HepG2 (cell line): ENCODE data around the gene ARMH4. TPM values are rescaled to one million over a fixed set of nuclear protein-coding genes. Genes with fewer than 3 reads are reported as not detected.

Experiments used
- ADNP ChIP-seq: sonication (generic); formaldehyde crosslinking; IDR thresholded peaks from 2 replicates; pipeline ENCODE4 v1.4.0; 2020; ENCODE audit warnings: missing genetic modification reagents
- ATF1 ChIP-seq: IDR thresholded peaks from 2 replicates; pipeline ENCODE4 v1.6.1; 2016; ENCODE audit warnings: mild to moderate bottlenecking, control low read depth
- CHCHD3 ChIP-seq: sonication (generic); formaldehyde crosslinking; IDR thresholded peaks from 2 replicates; pipeline ENCODE4 v1.8.0; 2022; ENCODE audit warnings: mild to moderate bottlenecking, missing genetic modification reagents, moderate library complexity
- FOSL1 ChIP-seq: sonication (generic); formaldehyde crosslinking; IDR thresholded peaks from 2 replicates; pipeline ENCODE4 v1.9.0; 2021; ENCODE audit warnings: missing genetic modification reagents, borderline replicate concordance
- FOXP1 ChIP-seq, 2 experiments: fragments of 450-650 bp in 1 of 2; IDR thresholded peaks; 2 replicates each; pipeline ENCODE4 v1.6.1; 2017 to 2018; ENCODE audit warnings: antibody characterized with exemption in 1 of 2
- GABPA ChIP-seq, 2 experiments: IDR thresholded peaks; 2 replicates each; pipeline ENCODE4 v1.6.1; 2011 to 2016; ENCODE audit warnings: low read depth in 2 of 2, low read length in 1 of 2, missing biosample characterization in 1 of 2, missing genetic modification characterization in 1 of 2
- GATAD2A ChIP-seq: IDR thresholded peaks from 2 replicates; pipeline ENCODE4 v1.6.1; 2016
- KLF16 ChIP-seq, 2 experiments: sonication (generic) in 1 of 2; formaldehyde crosslinking in 1 of 2; IDR thresholded peaks; 2 replicates each; pipeline versions ENCODE4 v1.6.1 to v1.8.0; 2016 to 2023; ENCODE audit warnings: missing genetic modification reagents in 2 of 2, missing compliant biosample characterization in 1 of 2
- NCOA5 ChIP-seq: sonication (generic); formaldehyde crosslinking; IDR thresholded peaks from 2 replicates; pipeline ENCODE4 v1.4.0; 2020; ENCODE audit warnings: missing genetic modification reagents
- NR2F2 ChIP-seq: IDR thresholded peaks from 2 replicates; pipeline ENCODE4 v1.6.1; 2012; ENCODE audit warnings: low read depth, inconsistent platforms, borderline replicate concordance
- SRSF9 ChIP-seq: fragments of 200-400 bp; formaldehyde crosslinking; IDR thresholded peaks from 2 replicates; pipeline ENCODE4 v1.6.1; 2018; ENCODE audit warnings: borderline replicate concordance, mild to moderate bottlenecking, low read depth, low read length; ENCODE audit not compliant: insufficient read depth, poor library complexity, severe bottlenecking
- ZBTB4 ChIP-seq: sonication (generic); formaldehyde crosslinking; IDR thresholded peaks from 2 replicates; pipeline ENCODE4 v1.4.0; 2020; ENCODE audit warnings: missing genetic modification reagents, mild to moderate bottlenecking, borderline replicate concordance
- ZMYM4 ChIP-seq: sonication (generic); formaldehyde crosslinking; IDR thresholded peaks from 2 replicates; pipeline ENCODE4 v1.8.1; 2023; ENCODE audit warnings: mild to moderate bottlenecking, missing genetic modification reagents
- ZNF430 ChIP-seq: sonication (generic); formaldehyde crosslinking; IDR thresholded peaks from 2 replicates; pipeline ENCODE4 v1.9.0; 2021; ENCODE audit warnings: mild to moderate bottlenecking, missing genetic modification reagents
- ZNF556 ChIP-seq: sonication (generic); formaldehyde crosslinking; IDR thresholded peaks from 2 replicates; pipeline ENCODE4 v1.4.0; 2020; ENCODE audit warnings: mild to moderate bottlenecking, missing genetic modification reagents, borderline replicate concordance
- polyA plus RNA-seq, 8 experiments: library from polyadenylated mRNA; depleted of rRNA in 3 of 8; stranded (reverse) in 7 of 8; unstranded in 1 of 8; fragments of >200 nt; fragmentation: Illumina TruSeq in 4 of 8; extraction: Trizol in 4 of 8; gene quantifications; 2 replicates each; pipeline versions ENCODE4 v1.2.1 to v1.2.3, GENCODE V29; 2011 to 2016; ENCODE audit warnings: low read depth in 4 of 8, missing spikeins in 1 of 8, mixed read lengths in 1 of 8; ENCODE audit not compliant: insufficient read depth in 1 of 8
- total RNA-seq, 5 experiments: library from RNA; depleted of rRNA; stranded (reverse); fragments of >200 nt; fragmentation: Illumina TruSeq; extraction: Trizol; gene quantifications; 2 replicates each; pipeline ENCODE4 v1.2.3, GENCODE V29; 2016; ENCODE audit warnings: low read depth in 1 of 5
- TF ChIP-seq, protein P1 (sequence below): sonication (generic); formaldehyde crosslinking; IDR thresholded peaks from 2 replicates; pipeline ENCODE4 v1.5.0; 2020; ENCODE audit warnings: missing genetic modification reagents, mild to moderate bottlenecking, borderline replicate concordance
- TF ChIP-seq, protein P2 (sequence below): IDR thresholded peaks from 2 replicates; pipeline ENCODE4 v1.6.1; 2016; ENCODE audit warnings: mild to moderate bottlenecking
- TF ChIP-seq, protein P3 (sequence below): sonication (generic); formaldehyde crosslinking; IDR thresholded peaks from 2 replicates; pipeline ENCODE4 v1.4.0; 2020; ENCODE audit warnings: missing genetic modification reagents, low read depth, mild to moderate bottlenecking, borderline replicate concordance
- TF ChIP-seq, protein P4 (sequence below): sonication (generic); formaldehyde crosslinking; IDR thresholded peaks from 2 replicates; pipeline ENCODE4 v1.4.0; 2020; ENCODE audit warnings: missing genetic modification reagents

The ARMH4 gene
- total and polyA plus RNA-seq, 2 of the 13 experiments (the other 11 are each of a cell fraction or from before 2014, with no cell fraction given): 0.02 to 0.18 TPM

DNA sequence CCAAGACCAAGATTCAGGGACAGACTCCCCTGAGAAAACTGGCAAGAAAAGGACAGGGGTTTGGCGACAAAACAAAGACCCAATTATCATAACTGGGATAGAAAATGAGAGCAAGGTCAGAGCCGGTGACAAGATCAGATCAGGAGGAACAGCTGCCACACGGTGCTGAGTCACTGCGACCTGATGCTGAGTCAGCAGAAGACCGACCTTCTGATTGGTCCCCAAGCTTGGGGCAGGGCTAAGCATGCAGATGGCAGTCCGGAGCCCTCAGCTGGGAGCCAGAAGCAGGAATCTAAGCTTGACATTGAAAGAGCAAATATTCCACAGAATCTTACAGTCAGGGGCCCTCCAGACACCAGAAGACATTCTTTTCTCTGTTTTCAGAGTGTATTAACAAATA lies 19.1 kb upstream of the ARMH4 start (continued):
- TF ChIP-seq NR2F2 (no peak), KLF16 (CRISPR knock-in tag; IDR thresholded peaks at IDR 0.05) (no peak), NCOA5 (no peak), ATF1 (CRISPR knock-in tag) (no peak), CHCHD3 (CRISPR knock-in tag) (no peak), ZNF556 (CRISPR knock-in tag) (no peak), SRSF9 (no peak), ADNP (CRISPR knock-in tag) (no peak), GABPA (IDR thresholded peaks at IDR 0.05; ENCODE audit: low read depth, low read length) (no peak), GABPA (CRISPR knock-in tag; IDR thresholded peaks at IDR 0.05; ENCODE audit: low read depth) (no peak), ZBTB4 (CRISPR knock-in tag) (no peak), ZNF430 (CRISPR knock-in tag) (no peak), GATAD2A (0 out of 2 replicates have a peak, but pooled peaks have one; percentile 38), FOXP1 (IDR thresholded peaks at IDR 0.05) (no peak), FOXP1 (CRISPR knock-in tag; IDR thresholded peaks at IDR 0.05) (no peak), ZMYM4 (CRISPR knock-in tag) (0 out of 2 replicates have a peak, but pooled peaks have one; percentile 47), FOSL1 (CRISPR knock-in tag) (no peak)
- TF ChIP-seq, protein P1, sequence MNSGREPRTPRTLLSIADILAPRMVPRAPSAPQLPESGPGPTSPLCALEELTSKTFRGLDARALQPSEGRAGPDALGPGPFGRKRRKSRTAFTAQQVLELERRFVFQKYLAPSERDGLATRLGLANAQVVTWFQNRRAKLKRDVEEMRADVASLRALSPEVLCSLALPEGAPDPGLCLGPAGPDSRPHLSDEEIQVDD (CRISPR knock-in tag): no peak
- TF ChIP-seq, protein P2, sequence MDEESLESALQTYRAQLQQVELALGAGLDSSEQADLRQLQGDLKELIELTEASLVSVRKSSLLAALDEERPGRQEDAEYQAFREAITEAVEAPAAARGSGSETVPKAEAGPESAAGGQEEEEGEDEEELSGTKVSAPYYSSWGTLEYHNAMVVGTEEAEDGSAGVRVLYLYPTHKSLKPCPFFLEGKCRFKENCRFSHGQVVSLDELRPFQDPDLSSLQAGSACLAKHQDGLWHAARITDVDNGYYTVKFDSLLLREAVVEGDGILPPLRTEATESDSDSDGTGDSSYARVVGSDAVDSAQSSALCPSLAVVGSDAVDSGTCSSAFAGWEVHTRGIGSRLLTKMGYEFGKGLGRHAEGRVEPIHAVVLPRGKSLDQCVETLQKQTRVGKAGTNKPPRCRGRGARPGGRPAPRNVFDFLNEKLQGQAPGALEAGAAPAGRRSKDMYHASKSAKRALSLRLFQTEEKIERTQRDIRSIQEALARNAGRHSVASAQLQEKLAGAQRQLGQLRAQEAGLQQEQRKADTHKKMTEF (CRISPR knock-in tag): no peak
- TF ChIP-seq, protein P3, sequence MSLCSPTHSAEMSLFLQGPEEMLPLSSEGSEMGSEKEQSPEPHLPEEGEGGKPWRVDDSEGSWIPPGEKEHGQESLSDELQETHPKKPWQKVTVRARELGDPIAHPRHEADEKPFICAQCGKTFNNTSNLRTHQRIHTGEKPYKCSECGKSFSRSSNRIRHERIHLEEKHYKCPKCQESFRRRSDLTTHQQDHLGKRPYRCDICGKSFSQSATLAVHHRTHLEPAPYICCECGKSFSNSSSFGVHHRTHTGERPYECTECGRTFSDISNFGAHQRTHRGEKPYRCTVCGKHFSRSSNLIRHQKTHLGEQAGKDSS: no peak
- TF ChIP-seq, protein P4, sequence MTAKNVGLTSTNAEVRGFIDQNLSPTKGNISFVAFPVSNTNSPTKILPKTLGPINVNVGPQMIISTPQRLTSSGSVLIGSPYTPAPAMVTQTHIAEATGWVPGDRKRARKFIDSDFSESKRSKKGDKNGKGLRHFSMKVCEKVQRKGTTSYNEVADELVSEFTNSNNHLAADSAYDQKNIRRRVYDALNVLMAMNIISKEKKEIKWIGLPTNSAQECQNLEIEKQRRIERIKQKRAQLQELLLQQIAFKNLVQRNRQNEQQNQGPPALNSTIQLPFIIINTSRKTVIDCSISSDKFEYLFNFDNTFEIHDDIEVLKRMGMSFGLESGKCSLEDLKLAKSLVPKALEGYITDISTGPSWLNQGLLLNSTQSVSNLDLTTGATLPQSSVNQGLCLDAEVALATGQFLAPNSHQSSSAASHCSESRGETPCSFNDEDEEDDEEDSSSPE (CRISPR knock-in tag): no peak
- TF ChIP-seq, all 625 proteins: peak for 33
